ENCODE data around the gene C1QTNF6. TPM values are rescaled to one million over a fixed set of nuclear protein-coding genes. Genes with fewer than 3 reads are reported as not detected.

C1QTNF6 gene
- total and polyA plus RNA-seq, 2 of the 4 experiments (the other 2 are of a cell fraction), result 1.1 to 10.9 TPM

DNA sequence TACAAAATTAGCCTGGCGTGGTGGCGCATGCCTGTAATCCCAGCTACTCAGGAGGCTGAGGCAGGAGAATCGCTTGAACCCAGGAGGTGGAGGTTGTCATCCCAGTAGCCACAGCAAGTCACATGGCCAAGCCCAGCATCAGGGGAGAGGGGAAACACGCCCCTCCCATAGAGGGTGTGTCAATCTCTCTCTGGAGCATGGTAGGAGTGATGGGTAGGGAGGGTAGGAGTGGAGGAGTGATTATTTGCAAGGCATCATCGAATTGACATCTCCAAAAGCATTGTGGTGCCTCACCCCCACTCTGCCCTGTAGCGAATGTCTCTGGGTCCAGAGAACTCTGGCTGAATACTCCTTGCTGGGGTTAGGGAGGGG is 30.3 kb upstream of the C1QTNF6 start:
- H2BK20ac ChIP-seq (ENCODE audit: low read depth, low read length), result no peak overlapping the region
- H3K4ac ChIP-seq (ENCODE audit: low read depth, low read length), result no peak overlapping the region
- no peak overlapping the region for H3K18ac ChIP-seq (ENCODE audit: low read depth, low read length)
- no peak overlapping the region for H3K9ac ChIP-seq (ENCODE audit: low read depth, low read length)
- H4K5ac ChIP-seq (ENCODE audit: low read depth, low read length), result no peak overlapping the region
- H3K4me3 ChIP-seq (ENCODE audit: insufficient read depth, low read depth, low read length), result no peak overlapping the region
- TF ChIP-seq, protein P1, sequence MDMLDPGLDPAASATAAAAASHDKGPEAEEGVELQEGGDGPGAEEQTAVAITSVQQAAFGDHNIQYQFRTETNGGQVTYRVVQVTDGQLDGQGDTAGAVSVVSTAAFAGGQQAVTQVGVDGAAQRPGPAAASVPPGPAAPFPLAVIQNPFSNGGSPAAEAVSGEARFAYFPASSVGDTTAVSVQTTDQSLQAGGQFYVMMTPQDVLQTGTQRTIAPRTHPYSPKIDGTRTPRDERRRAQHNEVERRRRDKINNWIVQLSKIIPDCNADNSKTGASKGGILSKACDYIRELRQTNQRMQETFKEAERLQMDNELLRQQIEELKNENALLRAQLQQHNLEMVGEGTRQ (IDR thresholded peaks at IDR 0.05; ENCODE audit: low read depth, low read length), result no peak
- TF ChIP-seq RCOR1 (IDR thresholded peaks at IDR 0.05; ENCODE audit: insufficient replicate concordance, low read length) (no peak), FOS (IDR thresholded peaks at IDR 0.05; ENCODE audit: low read depth, low read length) (no peak), MAFK (IDR thresholded peaks at IDR 0.05; ENCODE audit: low read depth, low read length) (no peak), RFX5 (IDR thresholded peaks at IDR 0.05; ENCODE audit: low read depth, low read length) (no peak), SMC3 (IDR thresholded peaks at IDR 0.05; ENCODE audit: low read depth, low read length) (no peak), POLR2A (IDR thresholded peaks at IDR 0.05; ENCODE audit: low read depth, low read length) (no peak), RAD21 (IDR thresholded peaks at IDR 0.05; ENCODE audit: low read length) (no peak), MXI1 (IDR thresholded peaks at IDR 0.05; ENCODE audit: borderline replicate concordance, low read depth, low read length) (no peak), CEBPB (IDR thresholded peaks at IDR 0.05; ENCODE audit: low read depth, low read length) (no peak), MAZ (IDR thresholded peaks at IDR 0.05; ENCODE audit: borderline replicate concordance, low read depth, low read length) (no peak), NFE2L2 (IDR thresholded peaks at IDR 0.05; ENCODE audit: low read depth, low read length) (no peak), BHLHE40 (IDR thresholded peaks at IDR 0.05; ENCODE audit: low read depth, low read length) (no peak), CHD1 (IDR thresholded peaks at IDR 0.05; ENCODE audit: low read depth, low read length) (no peak)
- TF ChIP-seq, protein P2, sequence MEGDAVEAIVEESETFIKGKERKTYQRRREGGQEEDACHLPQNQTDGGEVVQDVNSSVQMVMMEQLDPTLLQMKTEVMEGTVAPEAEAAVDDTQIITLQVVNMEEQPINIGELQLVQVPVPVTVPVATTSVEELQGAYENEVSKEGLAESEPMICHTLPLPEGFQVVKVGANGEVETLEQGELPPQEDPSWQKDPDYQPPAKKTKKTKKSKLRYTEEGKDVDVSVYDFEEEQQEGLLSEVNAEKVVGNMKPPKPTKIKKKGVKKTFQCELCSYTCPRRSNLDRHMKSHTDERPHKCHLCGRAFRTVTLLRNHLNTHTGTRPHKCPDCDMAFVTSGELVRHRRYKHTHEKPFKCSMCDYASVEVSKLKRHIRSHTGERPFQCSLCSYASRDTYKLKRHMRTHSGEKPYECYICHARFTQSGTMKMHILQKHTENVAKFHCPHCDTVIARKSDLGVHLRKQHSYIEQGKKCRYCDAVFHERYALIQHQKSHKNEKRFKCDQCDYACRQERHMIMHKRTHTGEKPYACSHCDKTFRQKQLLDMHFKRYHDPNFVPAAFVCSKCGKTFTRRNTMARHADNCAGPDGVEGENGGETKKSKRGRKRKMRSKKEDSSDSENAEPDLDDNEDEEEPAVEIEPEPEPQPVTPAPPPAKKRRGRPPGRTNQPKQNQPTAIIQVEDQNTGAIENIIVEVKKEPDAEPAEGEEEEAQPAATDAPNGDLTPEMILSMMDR (conservative IDR thresholded peaks at IDR 0.05; ENCODE audit: low read depth, low read length), result no peak
- TF ChIP-seq, protein P3, sequence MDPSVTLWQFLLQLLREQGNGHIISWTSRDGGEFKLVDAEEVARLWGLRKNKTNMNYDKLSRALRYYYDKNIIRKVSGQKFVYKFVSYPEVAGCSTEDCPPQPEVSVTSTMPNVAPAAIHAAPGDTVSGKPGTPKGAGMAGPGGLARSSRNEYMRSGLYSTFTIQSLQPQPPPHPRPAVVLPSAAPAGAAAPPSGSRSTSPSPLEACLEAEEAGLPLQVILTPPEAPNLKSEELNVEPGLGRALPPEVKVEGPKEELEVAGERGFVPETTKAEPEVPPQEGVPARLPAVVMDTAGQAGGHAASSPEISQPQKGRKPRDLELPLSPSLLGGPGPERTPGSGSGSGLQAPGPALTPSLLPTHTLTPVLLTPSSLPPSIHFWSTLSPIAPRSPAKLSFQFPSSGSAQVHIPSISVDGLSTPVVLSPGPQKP (IDR thresholded peaks at IDR 0.05; ENCODE audit: borderline replicate concordance, low read depth, low read length), result no peak
- no peaks in the 10 kb centered on the region for H3K36me3 ChIP-seq (ENCODE audit: control insufficient read depth, insufficient read depth, low read length)
- no peak overlapping the region for H3K23ac ChIP-seq (ENCODE audit: low read depth, low read length)
- no peaks in the 10 kb centered on the region for H3K79me1 ChIP-seq (ENCODE audit: low read depth in 1 of 2, low read length in 2 of 2)
- no peak overlapping the region for H3K14ac ChIP-seq (replicated peaks; ENCODE audit: low read depth, low read length)
- no peaks in the 10 kb centered on the region for H4K20me1 ChIP-seq (ENCODE audit: insufficient read depth, low read length)
- no peaks in the 10 kb centered on the region for H3K9me1 ChIP-seq (ENCODE audit: insufficient read depth, low read length)
- H2AK5ac ChIP-seq (ENCODE audit: low read depth, low read length), result no peak overlapping the region
- H3K9me3 ChIP-seq (ENCODE audit: control insufficient read depth, insufficient read depth, low read length), result peaks cover 6% of the 10 kb centered on the region
- no peak overlapping the region for H3K4me2 ChIP-seq (ENCODE audit: low read depth, low read length)
- POLR2A ChIA-PET (ENCODE audit: unreplicated experiment), result no interaction called here
- H2BK15ac ChIP-seq (ENCODE audit: low read depth, low read length), result no peak overlapping the region
- no peak overlapping the region for H3K56ac ChIP-seq (ENCODE audit: extremely low read depth, insufficient read depth, low read length)
- DNase-seq (no peak), ATAC-seq (ENCODE audit: low read depth) (no peak)
- H4K8ac ChIP-seq (ENCODE audit: low read depth in 2 of 2, low read length in 2 of 2), result no peak overlapping the region
- H3K27ac ChIP-seq (ENCODE audit: insufficient read depth, low read length), result no peak overlapping the region
- H2BK5ac ChIP-seq (ENCODE audit: low read depth, low read length, poor library complexity, severe bottlenecking), result no peak overlapping the region
- no peak overlapping the region for H2AFZ ChIP-seq (replicated peaks; ENCODE audit: low read length, poor library complexity)
- intact Hi-C loops (cut with micrococcal nuclease), result no loop called here
- CTCF ChIA-PET, result no interaction called here
- no peak overlapping the region for H2AK9ac ChIP-seq (replicated peaks; ENCODE audit: low read depth, low read length, poor library complexity)
- no peak overlapping the region for H2BK120ac ChIP-seq (ENCODE audit: low read depth, low read length)
- H3K4me1 ChIP-seq (ENCODE audit: control insufficient read depth, insufficient read depth, low read length), result no peaks in the 10 kb centered on the region
- dilution Hi-C loops (cut with HindIII; ENCODE audit: low sequenced_read_pairs, unreplicated experiment), result no loop called here
- WGBS, 2 experiments (ENCODE audit: extremely low coverage in 2 of 2, insufficient read length in 1 of 2), result no CpG with 5 or more reads among the region's 6 CpGs
- no peak overlapping the region for H4K91ac ChIP-seq (ENCODE audit: insufficient read depth, low read depth, low read length)
- H3K27me3 ChIP-seq (ENCODE audit: control insufficient read depth, insufficient read depth, low read length), result peaks cover 47% of the 10 kb centered on the region
- in situ Hi-C loops (cut with MboI; ENCODE audit: low sequenced_read_pairs), result no loop called here
- BruUV-seq (replicated peaks), result no TSS peak
